GM10248 (cell line): ENCODE measurements around the gene CETP.

ENCODE experiments used
- CTCF ChIA-PET: fragments of 300-600 bp; sonication (Branson Sonifier 250); formaldehyde crosslinking; extraction: SDS; loops from one replicate; lab custom pipeline; 2021; ENCODE audit warnings: antibody characterized with exemption; lab: Yijun Ruan, JAX
- POLR2A ChIA-PET: fragments of 350-650 bp; sonication (Branson Sonifier 250); formaldehyde crosslinking; extraction: SDS; loops from one replicate; lab custom pipeline; 2020; ENCODE audit warnings: antibody characterized with exemption; lab: Yijun Ruan, JAX
- DNase-seq: peaks from one replicate; pipeline ENCODE4 v3.0.0; 2012; ENCODE audit errors: extremely low spot score
- CTCF ChIP-seq: IDR thresholded peaks from 2 replicates; pipeline ENCODE4 v1.5.1; 2012; ENCODE audit warnings: mild to moderate bottlenecking, low read depth; ENCODE audit errors: extremely low read depth, missing control alignments, control extremely low read depth

The CETP gene

GRCh38 chr16:57019746-57020145 is 58.0 kb downstream of the CETP start:
- TF ChIP-seq CTCF, result no peak
- POLR2A ChIA-PET, result no interaction called here
- CTCF ChIA-PET, result interaction anchor here (0.7 to 1.6 kb wide), 9 partner anchors 12 to 83 kb away, joined by 3 to 5 read pairs (median 4); no protein-coding TSS in a partner anchor
- DNase-seq, result no peak

- POLR2A ChIA-PET, result no interaction called here
- no peak for TF ChIP-seq CTCF
- DNase-seq, result no peak
- CTCF ChIA-PET, result interaction anchor here (1.0 to 7.3 kb wide), 7 partner anchors 11 to 84 kb away, joined by 3 to 38 read pairs (median 4); no protein-coding TSS in a partner anchor
Observed at GRCh38 chr16:57020651-57021050, 58.9 kb downstream of the CETP start.

- no peak for DNase-seq
- no peak for TF ChIP-seq CTCF
- ChIA-PET CTCF (interaction anchor here (1.1 to 7.3 kb wide), 6 partner anchors 10 to 390 kb away, joined by 3 to 38 read pairs (median 3); no protein-coding TSS in a partner anchor), POLR2A (interaction anchor here (0.6 to 1.3 kb wide), 3 partner anchors 9 to 20 kb away, joined by 3 to 8 read pairs (median 4); no protein-coding TSS in a partner anchor)
Observed at GRCh38 chr16:57021757-57022156, 60.0 kb downstream of the CETP start.

GRCh38 chr16:57022445-57022844 is 60.7 kb downstream of the CETP start:
- DNase-seq, result no peak
- POLR2A ChIA-PET, result interaction anchor here (0.6 to 1.6 kb wide), 6 partner anchors 10 to 248 kb away, joined by 3 to 8 read pairs (median 5); no protein-coding TSS in a partner anchor
- TF ChIP-seq CTCF, result no peak
- CTCF ChIA-PET, result interaction anchor here (0.8 to 7.3 kb wide), 10 partner anchors 9 to 389 kb away, joined by 3 to 38 read pairs (median 3); no protein-coding TSS in a partner anchor

DNA sequence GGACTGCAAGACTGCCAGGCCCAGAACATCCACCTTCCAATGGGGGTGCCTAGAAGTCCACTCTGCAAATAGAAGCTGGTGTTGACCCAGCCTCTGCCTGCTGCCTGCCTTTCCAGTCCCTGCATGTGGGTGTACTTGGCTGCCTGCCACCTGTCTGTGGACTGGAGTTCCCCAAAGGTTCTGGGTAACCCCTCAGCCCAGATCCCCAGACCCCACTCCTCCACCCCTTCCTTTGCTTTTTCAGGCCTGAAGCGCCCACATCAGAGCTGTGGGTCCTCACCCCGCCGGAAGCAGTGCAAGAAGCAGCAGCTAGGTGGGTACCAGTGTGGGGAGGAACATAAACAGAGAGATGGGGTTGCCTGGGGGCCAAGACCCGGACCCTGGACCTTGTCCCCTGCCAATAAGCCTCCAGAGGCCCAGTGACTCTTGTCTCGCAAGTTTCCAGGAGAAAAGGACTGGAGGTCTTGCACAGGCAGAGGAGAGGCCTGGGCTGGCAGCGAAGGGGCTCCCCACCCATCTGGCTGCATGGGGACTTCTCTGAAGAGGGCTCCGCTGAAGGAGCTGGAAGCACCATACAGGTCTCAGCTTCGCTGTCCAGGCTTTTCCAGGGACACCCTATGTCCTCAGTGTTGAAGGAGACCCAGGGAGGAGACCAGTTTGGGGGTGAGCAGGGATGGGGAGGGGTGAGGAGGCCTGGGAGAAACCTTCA is 61.9 kb downstream of the CETP start:
- ChIA-PET CTCF (interaction anchor here (0.8 to 7.3 kb wide), 10 partner anchors 8 to 118 kb away, joined by 3 to 38 read pairs (median 5); no protein-coding TSS in a partner anchor), POLR2A (interaction anchor here (0.6 to 1.6 kb wide), 4 partner anchors 16 to 325 kb away, joined by 3 to 12 read pairs (median 6); no protein-coding TSS in a partner anchor)
- DNase-seq, result no peak
- no peak for TF ChIP-seq CTCF

- POLR2A ChIA-PET, result interaction anchor here (1.1 kb wide), 1 partner anchor 17 kb away, joined by 3 read pairs; no protein-coding TSS in a partner anchor
- no peak for DNase-seq
- no peak for TF ChIP-seq CTCF
- CTCF ChIA-PET, result interaction anchor here (0.7 to 7.3 kb wide), 8 partner anchors 8 to 67 kb away, joined by 3 to 38 read pairs (median 4); partner anchors contain the start of gene CPNE2
Observed at GRCh38 chr16:57024894-57025680, 63.3 kb downstream of the CETP start.
